C1 segment of cervical spinal cord (tissue), 14 donors: Measurements from ENCODE around the gene PLEKHO2.
"Not testable (repeated sequence)": the region's sequence is repeated elsewhere in the genome, so short reads cannot be mapped to it uniquely, and the experiment has no call there.

Source experiments
- DNase-seq, 14 donors: peaks; one replicate each; lab custom pipeline; 2025; lab: John Stamatoyannopoulos, UW

Gene PLEKHO2, protein sequence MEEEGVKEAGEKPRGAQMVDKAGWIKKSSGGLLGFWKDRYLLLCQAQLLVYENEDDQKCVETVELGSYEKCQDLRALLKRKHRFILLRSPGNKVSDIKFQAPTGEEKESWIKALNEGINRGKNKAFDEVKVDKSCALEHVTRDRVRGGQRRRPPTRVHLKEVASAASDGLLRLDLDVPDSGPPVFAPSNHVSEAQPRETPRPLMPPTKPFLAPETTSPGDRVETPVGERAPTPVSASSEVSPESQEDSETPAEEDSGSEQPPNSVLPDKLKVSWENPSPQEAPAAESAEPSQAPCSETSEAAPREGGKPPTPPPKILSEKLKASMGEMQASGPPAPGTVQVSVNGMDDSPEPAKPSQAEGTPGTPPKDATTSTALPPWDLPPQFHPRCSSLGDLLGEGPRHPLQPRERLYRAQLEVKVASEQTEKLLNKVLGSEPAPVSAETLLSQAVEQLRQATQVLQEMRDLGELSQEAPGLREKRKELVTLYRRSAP

DNA sequence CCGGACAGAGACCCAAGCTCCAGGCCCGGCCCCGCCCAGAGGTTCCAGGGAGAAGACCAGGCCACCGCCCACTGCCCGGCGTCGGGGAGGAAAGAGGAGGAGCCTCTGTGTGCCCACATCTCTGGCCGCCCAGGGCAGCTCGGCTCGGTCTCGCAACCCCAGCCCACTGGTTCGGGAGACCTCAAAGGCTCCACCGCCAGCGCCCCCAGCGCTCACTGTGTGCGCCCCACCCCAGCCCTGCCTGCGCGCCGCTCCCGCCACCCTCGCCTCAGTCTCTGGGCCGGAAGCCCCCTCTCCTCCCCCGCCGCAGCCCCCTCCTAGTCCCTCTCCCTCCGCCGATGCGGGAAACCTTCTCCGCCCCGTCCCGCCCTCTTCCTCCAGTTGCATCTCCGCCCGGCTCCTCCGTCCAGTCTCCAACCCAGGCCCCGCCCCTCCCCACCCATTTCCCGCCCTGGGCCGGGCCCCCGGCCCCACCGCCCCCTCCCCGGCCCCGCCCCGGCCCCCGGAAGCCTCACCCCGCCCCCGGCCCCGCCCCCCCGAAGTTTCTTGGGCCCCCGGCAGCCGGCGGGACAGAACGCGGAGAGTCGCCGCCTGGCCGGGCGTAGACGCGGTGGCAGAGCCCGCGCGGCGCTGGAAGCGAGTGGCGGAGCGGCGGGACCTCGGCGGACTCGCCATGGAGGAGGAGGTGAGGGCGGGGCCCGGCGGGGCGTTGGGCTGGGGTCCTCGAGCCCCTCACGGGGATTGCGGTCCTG lies at the start of gene PLEKHO2:
Gene PLEKHO2 (plus strand): TSS at position 572 of the 752 bp plus-strand sequence. CDS start 102 bp downstream, at position 674.
- DNase-seq: peak; percentile 36 to 98 (median 88)

- DNase-seq: no peak
These were observed 49.4 kb upstream of the PLEKHO2 start for GRCh38 chr15:64792282-64792681.

- DNase-seq: not testable (repeated sequence)
These were observed 46.4 kb upstream of the PLEKHO2 start for GRCh38 chr15:64795299-64795698.

DNA sequence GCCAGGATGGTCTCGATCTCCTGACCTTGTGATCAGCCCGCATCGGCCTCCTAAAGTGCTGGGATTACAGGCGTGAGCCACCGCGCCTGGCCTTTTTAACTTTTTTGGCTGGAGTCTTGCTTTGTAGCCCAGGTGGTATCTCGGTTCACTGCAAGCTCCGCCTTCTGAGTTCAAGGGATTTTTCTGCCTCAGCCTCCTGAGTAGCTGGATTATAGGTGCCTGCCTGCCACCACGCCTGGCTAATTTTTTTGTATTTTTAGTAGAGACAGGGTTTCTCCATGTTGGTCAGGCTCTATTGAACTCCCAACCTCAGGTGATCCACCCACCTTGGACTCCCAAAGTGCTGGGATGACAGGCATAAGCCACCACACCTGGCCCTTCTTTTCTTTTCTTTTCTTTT lies 45.8 kb upstream of the PLEKHO2 start:
- DNase-seq: not testable (repeated sequence)

- not testable (repeated sequence) for DNase-seq
These were observed 42.8 kb upstream of the PLEKHO2 start for GRCh38 chr15:64798905-64799304.

DNA sequence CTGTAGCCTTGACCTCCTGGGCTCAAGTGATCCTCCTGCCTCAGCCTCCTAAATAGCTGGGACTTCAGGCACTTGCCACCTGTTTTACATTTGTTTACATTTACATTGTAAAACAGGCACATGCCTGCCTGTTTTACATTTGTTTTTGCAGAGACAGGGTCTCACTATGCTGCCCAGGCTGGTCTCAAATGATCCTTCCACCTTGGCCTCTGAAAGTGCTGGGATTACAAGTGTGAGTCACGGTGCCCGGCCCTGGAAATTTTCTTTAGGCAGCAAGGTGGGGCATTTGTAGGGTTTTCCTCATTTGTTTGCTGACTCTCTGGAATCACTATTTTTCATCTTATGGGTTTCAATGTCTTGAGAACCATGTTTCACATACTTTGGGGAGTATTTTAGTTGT lies 41.2 kb upstream of the PLEKHO2 start:
- no peak for DNase-seq

- DNase-seq: no peak
These were observed 38.2 kb upstream of the PLEKHO2 start for GRCh38 chr15:64803526-64803925.

- no peak for DNase-seq
These were observed 37.1 kb upstream of the PLEKHO2 start for GRCh38 chr15:64804619-64805018.

- no peak for DNase-seq
These were observed 35.2 kb upstream of the PLEKHO2 start for GRCh38 chr15:64806509-64806908.

GRCh38 chr15:64807051-64807749 lies 34.5 kb upstream of the PLEKHO2 start:
- DNase-seq: no peak

DNA sequence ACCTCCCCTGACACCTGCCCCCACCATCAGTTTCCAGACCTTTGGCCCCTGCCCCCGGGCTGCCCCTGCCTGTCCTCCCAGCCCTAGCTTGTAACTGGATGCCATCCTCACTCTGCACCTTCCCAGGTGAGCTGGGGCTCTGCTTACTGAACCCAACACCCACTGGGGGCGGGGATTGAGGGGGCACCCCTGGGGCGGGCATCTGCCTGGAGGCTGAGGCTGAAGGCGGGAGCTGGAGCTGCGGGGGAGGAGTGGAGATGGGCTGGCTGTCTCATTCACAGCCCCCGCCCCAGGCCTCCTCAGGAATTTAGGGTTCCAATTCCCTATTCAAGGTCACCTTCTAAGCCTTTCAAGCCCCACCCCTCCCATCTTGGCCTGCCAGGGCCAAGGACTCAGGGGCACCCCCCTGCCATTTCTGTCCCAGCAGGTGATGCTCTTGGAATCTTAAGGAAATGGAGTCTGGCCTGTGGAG lies 33.9 kb upstream of the PLEKHO2 start:
- DNase-seq: no peak

GRCh38 chr15:64808785-64809453 lies 32.8 kb upstream of the PLEKHO2 start:
- no peak for DNase-seq

DNA sequence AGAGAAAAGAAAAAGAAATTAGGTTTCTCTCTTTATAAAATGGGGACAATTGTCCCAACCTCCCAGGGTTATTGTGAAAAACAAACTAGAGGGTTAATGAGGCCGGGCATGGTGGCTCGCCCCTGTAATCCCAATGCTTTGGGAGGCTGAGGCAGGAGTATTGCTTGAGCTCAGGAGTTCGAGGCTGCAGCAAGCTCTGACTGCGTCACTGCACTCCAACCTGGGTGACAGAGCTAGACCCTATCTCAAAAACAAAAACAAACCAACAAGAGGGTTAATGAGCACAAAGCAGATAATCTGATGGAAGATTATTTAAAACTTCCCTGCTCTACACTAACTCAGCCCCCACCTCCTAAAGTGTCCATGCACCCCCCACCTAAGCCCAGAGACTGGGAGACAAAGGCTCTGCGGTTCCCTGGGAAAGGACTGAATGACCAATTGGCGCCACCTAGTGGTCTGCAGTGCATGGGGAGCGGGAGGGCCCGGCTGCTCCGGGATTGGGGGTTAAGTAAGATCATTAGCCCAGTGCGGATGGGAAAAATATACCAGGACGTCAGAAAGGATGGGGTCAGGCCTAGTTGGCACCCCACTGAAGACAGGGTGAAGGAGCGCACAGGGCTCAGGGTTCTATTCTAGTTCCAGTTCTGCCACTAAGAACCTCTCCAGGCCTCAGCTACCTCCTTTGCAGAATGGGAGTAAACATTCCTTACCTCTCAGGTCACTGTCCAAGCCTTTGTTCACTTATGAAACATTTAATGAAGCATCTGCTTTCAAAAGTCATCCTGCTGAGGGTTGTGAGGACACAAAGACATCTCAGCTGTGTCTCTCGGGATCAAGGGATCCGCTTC lies 31.8 kb upstream of the PLEKHO2 start:
- DNase-seq: peak in 13 of 14 donors; percentile 3 to 70 (median 36)

DNA sequence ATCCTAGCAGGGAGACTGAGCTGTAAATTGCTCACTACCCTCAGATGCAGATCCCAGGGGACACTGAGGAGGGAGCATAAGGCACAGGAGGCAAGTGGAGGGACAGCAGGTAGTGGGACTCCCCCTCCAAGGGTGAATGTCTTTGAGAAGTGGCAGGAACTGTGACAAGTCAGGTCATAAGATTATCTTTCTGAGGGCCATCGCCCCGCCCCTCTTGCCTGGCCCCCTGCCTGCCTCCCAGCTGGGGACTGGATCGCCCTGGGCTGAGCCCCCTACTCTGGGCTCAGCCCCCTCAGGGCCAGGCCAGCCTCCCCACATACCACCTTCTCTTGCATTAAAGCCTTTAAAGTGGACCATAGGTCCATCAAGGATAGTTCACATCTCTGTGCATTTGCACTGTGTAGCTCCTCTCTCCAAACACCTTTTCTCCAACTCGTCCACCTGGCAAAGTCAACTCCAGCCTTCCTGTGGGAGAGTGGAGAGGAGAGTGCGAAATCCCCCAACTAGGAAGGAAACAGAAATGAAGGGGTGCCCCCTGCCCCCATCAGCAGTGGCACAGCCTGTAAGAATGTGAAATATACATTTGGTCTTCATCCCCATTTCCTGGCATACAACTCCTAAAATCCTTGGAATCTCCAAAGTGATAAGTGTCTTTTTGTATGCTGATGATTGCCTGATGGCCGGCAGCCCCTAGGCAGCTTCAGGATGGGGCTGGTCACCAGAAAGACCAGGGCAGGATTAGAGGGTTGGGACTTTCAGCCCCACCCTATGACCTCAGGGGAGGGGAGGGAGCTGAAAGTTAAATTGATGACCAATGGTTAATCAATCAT lies 31.0 kb upstream of the PLEKHO2 start:
- no peak for DNase-seq

DNA sequence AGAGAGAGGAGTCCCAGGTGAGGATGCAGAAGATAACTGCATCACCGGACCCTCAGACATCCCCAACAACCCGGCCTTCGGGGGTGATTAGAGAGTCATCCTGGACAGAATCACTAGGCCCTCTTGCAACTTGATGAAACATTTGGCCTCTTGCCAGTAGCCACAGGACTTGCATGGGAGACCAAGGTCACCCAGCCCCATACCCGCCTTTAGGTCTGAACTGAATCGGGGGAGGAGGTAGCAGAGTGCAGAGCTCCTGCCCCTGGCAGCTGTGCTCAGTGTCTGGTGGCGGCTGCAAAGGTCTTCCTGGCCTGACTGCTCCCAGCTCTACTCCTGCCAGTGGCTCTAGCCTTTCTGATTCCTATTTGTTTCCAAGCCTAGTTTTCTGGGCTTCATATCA lies 28.6 kb upstream of the PLEKHO2 start:
- no peak for DNase-seq

- not testable (repeated sequence) for DNase-seq
These were observed 27.4 kb upstream of the PLEKHO2 start for GRCh38 chr15:64814283-64814682.

DNA sequence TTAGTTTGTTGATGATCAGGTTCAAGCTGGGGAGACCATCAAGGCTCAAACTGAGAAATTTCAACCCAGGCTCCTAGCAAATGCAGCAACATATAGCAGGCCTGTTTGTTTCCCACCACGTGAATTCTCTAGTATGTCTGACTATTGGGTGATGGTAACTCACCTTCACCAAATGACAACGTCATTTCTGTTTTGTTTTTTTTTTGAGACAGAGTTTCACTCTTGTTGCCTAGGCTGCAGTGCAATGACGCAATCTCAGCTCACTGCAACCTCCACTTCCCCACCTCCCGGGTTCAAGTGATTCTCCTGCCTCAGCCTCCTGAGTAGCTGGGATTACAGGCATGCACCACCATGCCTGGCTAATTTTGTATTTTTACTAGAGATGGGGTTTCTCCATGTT lies 26.8 kb upstream of the PLEKHO2 start:
- DNase-seq: not testable (repeated sequence)

- DNase-seq: no peak
These were observed 25.3 kb upstream of the PLEKHO2 start for GRCh38 chr15:64816452-64816851.

DNA sequence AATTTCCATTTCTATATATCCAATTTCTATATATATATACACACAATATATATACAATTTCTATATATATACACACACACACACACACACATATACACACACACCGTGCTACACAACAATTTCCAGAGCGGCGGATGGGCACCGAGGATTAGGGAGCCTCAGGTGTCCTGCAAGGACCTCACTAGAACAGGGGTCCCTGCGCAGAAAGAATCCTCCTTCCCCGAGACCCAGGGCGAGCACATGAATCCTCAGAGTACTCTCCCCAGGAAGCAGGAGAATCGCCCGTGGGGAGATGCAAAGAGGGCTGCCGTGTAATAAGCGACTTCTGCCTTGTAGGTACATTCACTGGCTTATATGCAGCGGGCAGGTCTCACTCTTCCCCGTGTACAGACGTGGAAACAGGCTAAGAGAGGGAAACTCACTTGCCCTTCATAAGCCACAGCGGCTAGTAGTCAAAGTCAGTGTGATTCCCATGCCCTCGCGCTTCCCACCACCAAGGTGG lies 16.7 kb upstream of the PLEKHO2 start:
- no peak for DNase-seq
